IPS-NIHi11 (cell line): ENCODE data around the gene SH3GL3.
A peak's percentile ranks its signal among the peaks of the same experiment; 100 is the strongest.

Experiments used
- DNase-seq: peaks from one replicate; pipeline ENCODE4 v3.0.0; 2012; ENCODE audit warnings: mixed read lengths, low spot score

The SH3GL3 gene

GRCh38 chr15:83616840-83617239 is 169.7 kb downstream of the SH3GL3 start:
- DNase-seq: no peak

GRCh38 chr15:83626171-83626802 is 179.1 kb downstream of the SH3GL3 start:
- DNase-seq: no peak

GRCh38 chr15:83631534-83631933 is 184.4 kb downstream of the SH3GL3 start:
- no peak for DNase-seq

- DNase-seq: no peak
Measured at GRCh38 chr15:83643201-83643600, 196.1 kb downstream of the SH3GL3 start.

- DNase-seq: no peak
Measured at GRCh38 chr15:83644439-83644838, 197.3 kb downstream of the SH3GL3 start.

- no peak for DNase-seq
Measured at GRCh38 chr15:83650831-83651230, 203.7 kb downstream of the SH3GL3 start.

GRCh38 chr15:83651541-83651940 is 204.4 kb downstream of the SH3GL3 start:
- no peak for DNase-seq

GRCh38 chr15:83652626-83653204 is 205.6 kb downstream of the SH3GL3 start:
- no peak for DNase-seq

- no peak for DNase-seq
Measured at GRCh38 chr15:83653288-83653638, 206.1 kb downstream of the SH3GL3 start.

- peak; percentile 91 for DNase-seq
Measured at GRCh38 chr15:83653639-83654378, 206.7 kb downstream of the SH3GL3 start, which contains the start of gene ADAMTSL3. ADAMTSL3 (plus strand) TSS chr15:83654123; CDS start chr15:83655762, 1,639 bp downstream.

- DNase-seq: peak; percentile 66
Measured at GRCh38 chr15:83654379-83655236, 207.5 kb downstream of the SH3GL3 start.

GRCh38 chr15:83655237-83655616 is 208.1 kb downstream of the SH3GL3 start:
- no peak for DNase-seq

- no peak for DNase-seq
Measured at GRCh38 chr15:83656192-83656591, 209.1 kb downstream of the SH3GL3 start.

- no peak for DNase-seq
Measured at GRCh38 chr15:83656943-83657528, 209.9 kb downstream of the SH3GL3 start.

- DNase-seq: peak; percentile 55
Measured at GRCh38 chr15:83657549-83657948, 210.4 kb downstream of the SH3GL3 start.

- DNase-seq: no peak
Measured at GRCh38 chr15:83658430-83659416, 211.6 kb downstream of the SH3GL3 start.

- no peak for DNase-seq
Measured at GRCh38 chr15:83659417-83659812, 212.3 kb downstream of the SH3GL3 start.

GRCh38 chr15:83665480-83665879 is 218.3 kb downstream of the SH3GL3 start:
- no peak for DNase-seq
